Measurements from ENCODE around the gene MDM4.
A peak's percentile ranks its signal among the peaks of the same experiment; 100 is the strongest.

MDM4 gene

GRCh38 chr1:204493984-204494280 is 22.3 kb upstream of the MDM4 start:
- H3K27ac ChIP-seq = peak overlapping the region; percentile 94
- no peak for TF ChIP-seq CTCF (conservative IDR thresholded peaks at IDR 0.05)

GRCh38 chr1:204494281-204495077 is 21.7 kb upstream of the MDM4 start, which contains the start of gene PIK3C2B:
Gene PIK3C2B (minus strand): TSS chr1:204494805. CDS start chr1:204469802, 25,003 bp downstream.
- peak; percentile 66 for TF ChIP-seq CTCF (conservative IDR thresholded peaks at IDR 0.05)
- peak within 1 kb of the TSS; percentile 94 for H3K27ac ChIP-seq

GRCh38 chr1:204495078-204495753 is 21.0 kb upstream of the MDM4 start:
- peak overlapping the region; percentile 94 for H3K27ac ChIP-seq
- TF ChIP-seq CTCF (conservative IDR thresholded peaks at IDR 0.05) = no peak

GRCh38 chr1:204495777-204496176 is 20.4 kb upstream of the MDM4 start:
- TF ChIP-seq CTCF (conservative IDR thresholded peaks at IDR 0.05) = no peak

GRCh38 chr1:204498981-204499380 is 17.2 kb upstream of the MDM4 start:
- TF ChIP-seq CTCF (conservative IDR thresholded peaks at IDR 0.05) = no peak
- no peak overlapping the region for H3K27ac ChIP-seq

More at GRCh38 chr1:204495777-204496176, 20.4 kb upstream of the MDM4 start:
- peak overlapping the region; percentile 94; the same call in 1 of the 2 replicates for H3K27ac ChIP-seq

- no peak overlapping the region for H3K27ac ChIP-seq
- no peak for TF ChIP-seq CTCF (conservative IDR thresholded peaks at IDR 0.05)
Observed at GRCh38 chr1:204499511-204500468, 16.4 kb upstream of the MDM4 start.

GRCh38 chr1:204502241-204502640 is 14.0 kb upstream of the MDM4 start:
- no peak for TF ChIP-seq CTCF (conservative IDR thresholded peaks at IDR 0.05)
- no peak overlapping the region for H3K27ac ChIP-seq

Data from VCaP (cell line).